Measurements from ENCODE around the gene HTR1D. TPM values are rescaled to one million over a fixed set of nuclear protein-coding genes. Genes with fewer than 3 reads are reported as not detected.

The HTR1D gene
- total and polyA plus RNA-seq, 2 donors (not counting 3 experiments of a cell fraction or from before 2014, with no cell fraction given) = 1.5 to 1.9 TPM

- no peak for FAIRE-seq
- no peaks in the 10 kb centered on the region for H3K4me1 ChIP-seq (ENCODE audit: control insufficient read depth, extremely low read depth, insufficient read depth, low read length)
- H3K4me3 ChIP-seq (replicated peaks in 1 of 3; ENCODE audit: insufficient read depth in 1 of 3, low read depth in 1 of 3, low read length in 3 of 3) = no peak overlapping the region
- no peak overlapping the region for H3K27ac ChIP-seq (ENCODE audit: insufficient read depth, low read depth, low read length)
- no peaks in the 10 kb centered on the region for H3K36me3 ChIP-seq (ENCODE audit: control insufficient read depth in 2 of 2, extremely low read depth in 1 of 2, insufficient read depth in 2 of 2, low read length in 2 of 2)
- H3K9me3 ChIP-seq (replicated peaks; ENCODE audit: control insufficient read depth, insufficient read depth, low read length) = no peaks in the 10 kb centered on the region
- H2AFZ ChIP-seq (ENCODE audit: low read depth, low read length) = no peak overlapping the region
- H4K20me1 ChIP-seq (replicated peaks; ENCODE audit: control insufficient read depth, extremely low read depth, insufficient read depth, low read length) = no peaks in the 10 kb centered on the region
- H3K79me2 ChIP-seq (ENCODE audit: control insufficient read depth, insufficient read depth, low read length) = no peaks in the 10 kb centered on the region
- dilution Hi-C loops (cut with MboI; ENCODE audit: extremely low pct_ligation_motif_present, low sequenced_read_pairs) (no loop called here), intact Hi-C loops (cut with micrococcal nuclease) (no loop called here)
- no peaks in the 10 kb centered on the region for H3K27me3 ChIP-seq (ENCODE audit: control insufficient read depth in 2 of 2, insufficient read depth in 2 of 2, low read length in 2 of 2)
- no peak overlapping the region for H3K4me2 ChIP-seq (ENCODE audit: insufficient read depth, low read length)
- no peak for DNase-seq (ENCODE audit: low read depth, low spot score)
- ChIA-PET CTCF (no interaction called here), POLR2A (no interaction called here)
- H3K9me1 ChIP-seq (replicated peaks; ENCODE audit: control insufficient read depth, extremely low read depth, insufficient read depth, low read length) = no peaks in the 10 kb centered on the region
- no TSS peak for BruUV-seq (replicated peaks)
- H3K9ac ChIP-seq (replicated peaks; ENCODE audit: extremely low read depth, insufficient read depth, low read length) = no peak overlapping the region
- TF ChIP-seq POLR2A (IDR thresholded peaks at IDR 0.05; ENCODE audit: low read depth, low read length) (no peak), JUN (IDR thresholded peaks at IDR 0.05; ENCODE audit: borderline replicate concordance, insufficient read depth, insufficient read length, low read depth) (no peak), CTCF (IDR thresholded peaks at IDR 0.05; ENCODE audit: extremely low read depth in 1 of 2, insufficient read depth in 1 of 2, low read depth in 1 of 2, low read length in 2 of 2) (no peak), GATA2 (IDR thresholded peaks at IDR 0.05; ENCODE audit: insufficient read depth, insufficient read length, low read depth, low read length) (no peak), FOS (IDR thresholded peaks at IDR 0.05; ENCODE audit: borderline replicate concordance, insufficient read depth, low read length) (no peak), MAX (IDR thresholded peaks at IDR 0.05; ENCODE audit: insufficient read depth, insufficient read length) (no peak), MYC (IDR thresholded peaks at IDR 0.05; ENCODE audit: low read depth, low read length) (no peak), EZH2 (IDR thresholded peaks at IDR 0.05; ENCODE audit: borderline replicate concordance, low read depth, low read length, severe bottlenecking) (no peak), POLR2AphosphoS5 (IDR thresholded peaks at IDR 0.05; ENCODE audit: insufficient read depth, low read depth, low read length) (no peak)
These were observed 20.2 kb upstream of the HTR1D start for GRCh38 chr1:23237508-23237907.

Data from endothelial cell of umbilical vein (primary cell).